Measurements from ENCODE around the gene EFS. TPM values are rescaled to one million over a fixed set of nuclear protein-coding genes. Genes with fewer than 3 reads are reported as not detected.

EFS gene
- total RNA-seq, 2 donors from 2014 or later = 1.1 to 2.3 TPM

DNA sequence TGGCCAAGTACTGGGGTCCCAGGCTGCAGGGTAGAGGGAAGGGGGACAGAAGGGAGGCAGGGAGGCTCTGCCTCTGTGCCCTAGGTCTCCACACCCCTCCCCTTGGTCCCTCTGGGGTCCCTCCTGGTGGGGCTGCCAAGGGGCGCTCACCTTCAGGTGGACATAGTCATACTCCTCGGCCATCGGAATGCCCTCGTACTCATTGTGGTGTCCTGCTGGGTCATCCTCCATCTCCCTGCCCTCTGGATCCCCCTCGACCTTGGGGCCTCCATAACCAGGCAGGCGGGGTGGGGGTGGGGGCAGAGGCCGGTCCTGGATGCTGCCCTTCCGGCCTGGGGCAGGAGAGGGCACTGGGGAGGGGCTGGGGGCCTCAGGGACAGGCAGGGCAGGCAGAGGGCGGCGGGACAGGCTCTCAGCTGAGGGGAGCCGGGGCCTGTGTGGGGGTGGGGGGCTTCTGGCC lies 5.8 kb downstream of the EFS start:
- TF ChIP-seq, protein P1, sequence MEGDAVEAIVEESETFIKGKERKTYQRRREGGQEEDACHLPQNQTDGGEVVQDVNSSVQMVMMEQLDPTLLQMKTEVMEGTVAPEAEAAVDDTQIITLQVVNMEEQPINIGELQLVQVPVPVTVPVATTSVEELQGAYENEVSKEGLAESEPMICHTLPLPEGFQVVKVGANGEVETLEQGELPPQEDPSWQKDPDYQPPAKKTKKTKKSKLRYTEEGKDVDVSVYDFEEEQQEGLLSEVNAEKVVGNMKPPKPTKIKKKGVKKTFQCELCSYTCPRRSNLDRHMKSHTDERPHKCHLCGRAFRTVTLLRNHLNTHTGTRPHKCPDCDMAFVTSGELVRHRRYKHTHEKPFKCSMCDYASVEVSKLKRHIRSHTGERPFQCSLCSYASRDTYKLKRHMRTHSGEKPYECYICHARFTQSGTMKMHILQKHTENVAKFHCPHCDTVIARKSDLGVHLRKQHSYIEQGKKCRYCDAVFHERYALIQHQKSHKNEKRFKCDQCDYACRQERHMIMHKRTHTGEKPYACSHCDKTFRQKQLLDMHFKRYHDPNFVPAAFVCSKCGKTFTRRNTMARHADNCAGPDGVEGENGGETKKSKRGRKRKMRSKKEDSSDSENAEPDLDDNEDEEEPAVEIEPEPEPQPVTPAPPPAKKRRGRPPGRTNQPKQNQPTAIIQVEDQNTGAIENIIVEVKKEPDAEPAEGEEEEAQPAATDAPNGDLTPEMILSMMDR (IDR thresholded peaks at IDR 0.05) = no peak
- no peak overlapping the region for H3K4me3 ChIP-seq
- H3K27me3 ChIP-seq = peaks cover 2% of the 10 kb centered on the region
- intact Hi-C loops (cut with DNase I) = no loop called here
- H3K27ac ChIP-seq = no peak overlapping the region
- no peaks in the 10 kb centered on the region for H3K36me3 ChIP-seq
- H3K4me1 ChIP-seq = no peaks in the 10 kb centered on the region
- DNase-seq = no peak
- H3K9ac ChIP-seq (ENCODE audit: low read depth in 2 of 2, low read length in 2 of 2) = no peak overlapping the region
- H3K9me3 ChIP-seq = no peaks in the 10 kb centered on the region

DNA sequence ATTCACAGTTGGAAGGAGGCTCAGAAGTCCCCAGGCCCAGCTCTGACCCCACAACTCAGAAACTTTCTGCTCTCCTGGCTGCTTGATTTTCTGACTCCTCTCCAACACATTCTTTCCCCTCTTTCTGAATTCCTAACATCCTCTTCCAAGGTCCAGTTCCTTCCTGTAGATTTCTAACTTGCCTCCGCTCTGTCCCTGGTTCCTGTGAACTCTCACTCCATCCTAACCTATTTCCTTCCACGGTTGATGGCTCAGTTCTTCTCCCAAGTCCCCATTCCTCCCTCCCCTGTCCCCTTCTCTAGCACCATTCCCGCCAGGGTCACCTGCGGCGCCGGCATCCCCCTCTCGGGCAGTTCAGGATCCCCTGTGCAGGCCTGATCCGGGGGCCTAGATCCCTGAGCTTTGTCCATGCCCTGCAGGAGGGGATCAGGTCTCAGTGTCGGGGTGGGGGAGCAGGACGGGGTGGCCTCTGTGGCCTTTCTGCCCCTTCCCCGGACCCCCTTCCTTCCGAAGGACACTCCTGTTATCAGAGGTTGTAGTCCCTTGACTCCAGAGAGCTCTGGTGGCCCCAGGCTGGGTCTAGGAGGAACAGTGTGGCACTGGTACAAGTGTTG lies 6.3 kb downstream of the EFS start:
- Histone ChIP-seq H3K27ac (no peak overlapping the region), H3K4me3 (no peak overlapping the region), H3K9me3 (no peaks in the 10 kb centered on the region), H3K9ac (ENCODE audit: low read depth in 2 of 2, low read length in 2 of 2) (no peak overlapping the region), H3K27me3 (no peaks in the 10 kb centered on the region), H3K4me1 (no peaks in the 10 kb centered on the region), H3K36me3 (no peaks in the 10 kb centered on the region)
- intact Hi-C loops (cut with DNase I) = no loop called here
- no peak for DNase-seq
- TF ChIP-seq, protein P1 (IDR thresholded peaks at IDR 0.05) = no peak

DNA sequence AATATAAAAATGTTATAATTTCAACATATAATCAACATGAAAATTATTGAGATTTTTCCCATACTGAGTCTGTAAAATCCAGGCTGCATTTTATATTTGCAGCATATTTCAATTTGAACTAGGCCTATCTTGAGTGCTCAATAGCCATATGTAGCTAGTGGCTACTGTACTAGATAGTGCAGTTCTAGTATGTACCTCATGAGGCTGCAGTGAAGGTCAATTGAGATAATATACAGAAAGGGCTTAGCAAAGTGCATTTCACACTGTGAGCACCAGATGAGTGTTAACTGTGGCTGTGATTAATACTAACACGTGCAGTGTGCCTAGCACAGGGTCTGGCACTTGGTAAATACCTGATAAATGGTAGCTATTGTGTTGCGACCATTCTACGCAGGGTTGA lies 6.9 kb downstream of the EFS start:
- intact Hi-C loops (cut with DNase I) = no loop called here
- no peak for DNase-seq
- no peaks in the 10 kb centered on the region for H3K4me1 ChIP-seq
- H3K9ac ChIP-seq (ENCODE audit: low read depth in 2 of 2, low read length in 2 of 2) = no peak overlapping the region
- H3K27ac ChIP-seq = no peak overlapping the region
- no peak overlapping the region for H3K4me3 ChIP-seq
- no peaks in the 10 kb centered on the region for H3K36me3 ChIP-seq
- H3K9me3 ChIP-seq = no peaks in the 10 kb centered on the region
- TF ChIP-seq, protein P1 (IDR thresholded peaks at IDR 0.05) = no peak
- peaks cover 6% of the 10 kb centered on the region for H3K27me3 ChIP-seq

DNA sequence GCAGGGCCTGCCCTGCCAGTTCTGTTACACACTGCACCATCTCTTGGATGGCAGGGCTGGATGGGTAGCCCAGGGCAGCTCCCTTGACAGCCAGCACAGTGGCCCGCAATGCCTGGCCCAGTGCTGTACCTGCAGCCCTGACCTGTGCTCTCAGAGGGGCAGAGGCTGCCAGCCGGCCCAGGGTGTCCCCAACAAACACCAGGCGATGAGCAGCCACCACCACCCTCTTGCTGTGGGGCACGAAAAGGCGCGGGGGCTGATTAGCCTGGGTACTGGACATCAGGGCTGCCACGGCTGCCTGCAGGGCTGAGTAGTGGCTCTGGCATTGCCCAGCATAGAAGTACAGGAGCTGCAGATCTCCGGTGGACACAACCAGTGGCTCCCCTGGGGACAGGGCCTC lies 7.7 kb downstream of the EFS start:
- H3K9me3 ChIP-seq = no peaks in the 10 kb centered on the region
- no peaks in the 10 kb centered on the region for H3K36me3 ChIP-seq
- no peak for DNase-seq
- H3K4me3 ChIP-seq = no peak overlapping the region
- peaks cover 13% of the 10 kb centered on the region for H3K27me3 ChIP-seq
- H3K4me1 ChIP-seq = peaks cover under 1% of the 10 kb centered on the region
- intact Hi-C loops (cut with DNase I) = no loop called here
- TF ChIP-seq, protein P1 (IDR thresholded peaks at IDR 0.05) = no peak
- H3K9ac ChIP-seq (ENCODE audit: low read depth in 2 of 2, low read length in 2 of 2) = no peak overlapping the region
- no peak overlapping the region for H3K27ac ChIP-seq

DNA sequence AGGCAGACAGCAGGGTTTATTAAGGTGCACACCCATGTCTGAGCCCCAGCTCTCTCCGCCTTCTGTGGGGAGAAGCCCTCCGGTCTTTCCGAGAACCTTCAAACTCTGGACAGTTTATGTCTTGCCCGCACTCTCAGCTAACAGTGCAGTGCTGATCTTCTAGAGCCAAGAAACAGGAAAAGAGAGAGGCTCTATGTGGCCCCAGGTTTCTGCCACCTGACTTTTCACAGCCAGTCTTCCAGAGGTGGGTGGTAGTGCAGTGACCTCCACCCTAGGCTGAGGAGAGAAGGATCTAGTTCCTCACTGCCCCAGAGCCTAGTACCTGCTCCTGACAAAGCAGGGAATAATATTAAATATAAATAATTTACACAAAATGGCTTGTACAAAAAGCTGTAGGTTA lies 8.3 kb downstream of the EFS start:
- Histone ChIP-seq H3K27me3 (peaks cover 19% of the 10 kb centered on the region), H3K36me3 (no peaks in the 10 kb centered on the region), H3K4me3 (no peak overlapping the region), H3K4me1 (peaks cover 5% of the 10 kb centered on the region), H3K9me3 (no peaks in the 10 kb centered on the region), H3K27ac (no peak overlapping the region), H3K9ac (ENCODE audit: low read depth in 2 of 2, low read length in 2 of 2) (no peak overlapping the region)
- TF ChIP-seq, protein P1 (IDR thresholded peaks at IDR 0.05) = no peak
- intact Hi-C loops (cut with DNase I) = no loop called here
- no peak for DNase-seq
